NCI-H1105 (cell line): Measurements from ENCODE around the gene CSHL1.
"Not testable (repeated sequence)": the region's sequence is repeated elsewhere in the genome, so short reads cannot be mapped to it uniquely, and the experiment has no call there.

Experiments
- DNase-seq: peaks from one replicate; lab custom pipeline; 2025; lab: John Stamatoyannopoulos, UW

CSHL1 gene

DNA sequence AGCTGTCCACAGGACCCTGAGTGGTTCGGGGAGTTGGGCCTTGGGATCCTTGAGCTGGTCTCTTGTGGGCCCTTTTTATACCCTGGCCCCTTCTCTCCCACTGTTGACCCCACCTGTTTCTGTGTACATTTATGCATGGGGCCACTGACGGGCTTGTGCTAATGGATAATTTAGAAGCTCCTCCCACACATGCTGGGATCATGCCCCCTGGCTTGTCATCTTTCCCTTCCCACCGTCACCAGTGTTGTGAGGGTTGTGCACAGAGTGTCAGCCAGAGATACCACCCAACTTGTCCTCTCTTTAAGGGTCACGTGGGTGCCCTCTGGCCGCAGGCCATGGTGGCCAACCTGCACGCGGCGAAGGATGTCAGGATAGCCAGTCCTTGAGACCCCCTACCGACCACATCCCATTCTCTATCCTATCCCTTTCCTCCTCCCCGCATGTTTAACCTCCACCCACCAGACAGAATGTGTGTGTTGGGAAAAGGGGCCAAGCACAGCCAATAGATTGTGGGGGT lies 7.8 kb upstream of the CSHL1 start, which contains the start of gene GH1:
Gene GH1 (minus strand): TSS at position 51 of the 517 bp plus-strand sequence. CDS start 63 bp downstream, outside the sequence.
- not testable (repeated sequence) for DNase-seq

- DNase-seq: no peak
These were observed 7.2 kb upstream of the CSHL1 start for GRCh38 chr17:63918305-63918704.

DNA sequence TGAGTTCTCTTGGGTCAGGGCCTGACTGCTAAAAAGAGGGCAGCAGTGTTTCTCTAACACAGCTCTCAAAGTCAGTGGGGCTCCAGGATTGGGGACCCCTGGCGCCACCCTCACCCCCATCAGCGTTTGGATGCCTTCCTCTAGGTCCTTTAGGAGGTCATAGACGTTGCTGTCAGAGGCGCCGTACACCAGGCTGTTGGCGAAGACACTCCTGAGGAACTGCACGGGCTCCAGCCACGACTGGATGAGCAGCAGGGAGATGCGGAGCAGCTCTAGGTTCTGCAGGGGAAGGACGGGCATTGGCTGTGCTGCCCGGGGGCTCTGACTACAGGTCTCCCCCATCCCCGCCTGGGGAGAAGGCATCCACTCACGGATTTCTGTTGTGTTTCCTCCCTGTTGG lies 6.6 kb upstream of the CSHL1 start:
- DNase-seq: no peak

DNA sequence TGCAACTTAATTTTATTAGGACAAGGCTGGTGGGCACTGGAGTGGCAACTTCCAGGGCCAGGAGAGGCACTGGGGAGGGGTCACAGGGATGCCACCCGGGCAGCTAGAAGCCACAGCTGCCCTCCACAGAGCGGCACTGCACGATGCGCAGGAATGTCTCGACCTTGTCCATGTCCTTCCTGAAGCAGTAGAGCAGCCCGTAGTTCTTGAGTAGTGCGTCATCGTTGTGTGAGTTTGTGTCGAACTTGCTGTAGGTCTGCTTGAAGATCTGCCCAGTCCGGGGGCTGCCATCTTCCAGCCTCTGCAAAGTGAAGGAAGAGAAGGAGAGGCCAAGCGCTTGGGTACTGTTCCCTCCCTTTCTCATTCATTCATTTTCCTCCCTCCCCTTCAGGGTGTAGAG lies 6.1 kb upstream of the CSHL1 start:
- not testable (repeated sequence) for DNase-seq

- DNase-seq: no peak
These were observed 5.6 kb upstream of the CSHL1 start for GRCh38 chr17:63916566-63917185.

- DNase-seq: not testable (repeated sequence)
These were observed 4.7 kb upstream of the CSHL1 start for GRCh38 chr17:63915753-63916152.

- DNase-seq: no peak
These were observed 3.4 kb upstream of the CSHL1 start for GRCh38 chr17:63914471-63914870.

- no peak for DNase-seq
These were observed 621 bp upstream of the CSHL1 start for GRCh38 chr17:63911657-63912100.

DNA sequence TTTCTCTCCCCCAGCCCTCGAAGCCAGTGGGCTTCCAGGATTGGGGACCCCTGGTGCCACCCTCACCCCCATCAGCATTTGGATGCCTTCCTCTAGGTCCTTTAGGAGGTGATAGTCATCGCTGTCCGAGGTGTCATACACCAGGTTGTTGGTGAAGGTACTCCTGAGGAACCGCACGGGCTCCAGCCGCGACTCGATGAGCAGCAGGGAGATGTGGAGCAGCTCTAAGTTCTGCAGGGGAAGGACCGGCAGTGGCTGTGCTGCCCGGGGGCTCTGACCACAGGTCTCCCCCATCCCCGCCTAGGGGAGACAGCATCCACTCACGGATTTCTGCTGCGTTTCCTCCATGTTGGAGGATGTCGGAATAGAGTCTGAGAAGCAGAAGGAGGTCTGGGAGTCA lies 962 bp downstream of the CSHL1 start:
- DNase-seq: no peak

DNA sequence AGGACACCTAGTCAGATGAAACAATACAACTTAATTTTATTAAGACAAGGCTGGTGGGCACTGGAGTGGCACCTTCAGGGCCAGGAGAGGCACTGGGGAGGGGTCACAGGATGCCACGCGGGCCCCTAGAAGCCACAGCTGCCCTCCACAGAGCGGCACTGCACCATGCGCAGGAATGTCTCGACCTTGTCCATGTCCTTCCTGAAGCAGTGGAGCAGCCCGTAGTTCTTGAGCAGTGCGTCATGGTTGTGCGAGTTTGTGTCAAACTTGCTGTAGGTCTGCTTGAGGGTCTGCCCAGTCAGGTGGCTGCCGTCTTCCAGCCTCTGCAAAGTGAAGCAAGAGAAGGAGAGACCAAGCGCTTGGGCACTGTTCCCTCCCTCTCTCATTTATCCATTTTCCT lies 1.5 kb downstream of the CSHL1 start:
- DNase-seq: not testable (repeated sequence)

DNA sequence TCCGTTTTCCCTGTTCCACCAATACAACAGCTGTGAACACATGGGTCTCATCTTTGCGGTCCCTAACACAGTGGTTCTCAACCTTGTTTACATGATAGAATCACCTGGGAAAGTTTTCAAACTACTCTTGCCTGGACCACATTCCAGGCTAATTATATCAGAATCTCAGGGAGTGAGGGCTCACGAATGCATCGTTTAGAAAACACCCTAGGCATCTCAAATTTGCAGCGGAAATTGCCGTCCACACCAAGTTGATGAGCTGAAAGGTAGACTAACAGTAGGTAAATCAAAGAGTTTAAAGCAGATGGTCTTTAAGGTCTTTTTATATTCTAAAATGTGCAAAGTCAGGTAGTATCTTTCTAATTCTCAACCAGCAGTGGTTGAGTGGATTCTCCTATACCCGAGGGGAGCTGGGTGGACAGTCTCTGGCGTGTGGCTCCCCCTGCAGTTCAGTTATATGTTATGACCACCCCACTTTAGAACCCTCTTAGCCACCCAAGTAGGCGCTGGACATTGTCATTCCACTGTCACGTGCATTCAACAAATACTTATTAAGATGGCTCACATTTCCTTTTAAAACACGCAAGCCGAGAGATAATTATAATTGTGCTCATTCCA lies 3.8 kb downstream of the CSHL1 start:
- DNase-seq: not testable (repeated sequence)

- DNase-seq: not testable (repeated sequence)
These were observed 6.3 kb downstream of the CSHL1 start for GRCh38 chr17:63904796-63905195.

GRCh38 chr17:63903787-63904201 lies 7.3 kb downstream of the CSHL1 start:
- DNase-seq: not testable (repeated sequence)

DNA sequence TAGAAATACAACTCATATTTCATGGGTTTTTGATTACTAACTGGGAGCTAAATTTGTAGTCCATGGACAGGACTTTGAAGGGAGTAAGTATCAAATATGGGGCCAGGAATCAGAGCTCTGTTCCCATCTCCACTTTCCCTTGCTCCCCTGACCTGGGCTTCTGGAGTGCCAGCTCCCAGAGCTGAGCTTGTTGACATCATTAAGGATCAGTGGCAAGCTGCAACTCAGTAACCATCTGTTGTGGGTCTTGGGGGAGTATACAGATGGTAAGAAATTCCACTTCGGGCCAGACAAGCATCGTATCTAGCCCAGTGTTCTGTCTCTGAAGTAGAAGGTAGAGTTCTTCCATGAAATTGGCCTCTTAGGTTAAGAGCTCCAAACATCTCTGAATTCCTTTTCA lies 9.1 kb downstream of the CSHL1 start:
- not testable (repeated sequence) for DNase-seq

- not testable (repeated sequence) for DNase-seq
These were observed 11.9 kb downstream of the CSHL1 start for GRCh38 chr17:63898899-63899798.

- not testable (repeated sequence) for DNase-seq
These were observed 14.3 kb downstream of the CSHL1 start, which contains the start of gene CSH1 for GRCh38 chr17:63896524-63897354. Gene CSH1 (minus strand): TSS chr17:63896574. CDS start chr17:63896511, 63 bp downstream.

- DNase-seq: not testable (repeated sequence)
These were observed 16.2 kb downstream of the CSHL1 start for GRCh38 chr17:63894821-63895220.

GRCh38 chr17:63894021-63894420 lies 17.0 kb downstream of the CSHL1 start:
- not testable (repeated sequence) for DNase-seq

GRCh38 chr17:63892316-63893037 lies 18.6 kb downstream of the CSHL1 start:
- DNase-seq: not testable (repeated sequence)

- DNase-seq: not testable (repeated sequence)
These were observed 21.8 kb downstream of the CSHL1 start for GRCh38 chr17:63889026-63889848.
